ENCODE results near the gene TUBB4B.

Gene TUBB4B

GRCh38 chr9:137219757-137220316, 21.2 kb upstream of the TUBB4B start:
- ATAC-seq: no peak
- Mint-ChIP-seq H3K27ac (no peak overlapping the region), H3K9me3 (no peaks in the 10 kb centered on the region), H3K4me1 (peaks cover 9% of the 10 kb centered on the region), H3K36me3 (peaks cover 9% of the 10 kb centered on the region), H3K4me3 (peak overlapping the region; percentile 38)
- no peak for DNase-seq (ENCODE audit: low spot score in 2 of 2)

DNA sequence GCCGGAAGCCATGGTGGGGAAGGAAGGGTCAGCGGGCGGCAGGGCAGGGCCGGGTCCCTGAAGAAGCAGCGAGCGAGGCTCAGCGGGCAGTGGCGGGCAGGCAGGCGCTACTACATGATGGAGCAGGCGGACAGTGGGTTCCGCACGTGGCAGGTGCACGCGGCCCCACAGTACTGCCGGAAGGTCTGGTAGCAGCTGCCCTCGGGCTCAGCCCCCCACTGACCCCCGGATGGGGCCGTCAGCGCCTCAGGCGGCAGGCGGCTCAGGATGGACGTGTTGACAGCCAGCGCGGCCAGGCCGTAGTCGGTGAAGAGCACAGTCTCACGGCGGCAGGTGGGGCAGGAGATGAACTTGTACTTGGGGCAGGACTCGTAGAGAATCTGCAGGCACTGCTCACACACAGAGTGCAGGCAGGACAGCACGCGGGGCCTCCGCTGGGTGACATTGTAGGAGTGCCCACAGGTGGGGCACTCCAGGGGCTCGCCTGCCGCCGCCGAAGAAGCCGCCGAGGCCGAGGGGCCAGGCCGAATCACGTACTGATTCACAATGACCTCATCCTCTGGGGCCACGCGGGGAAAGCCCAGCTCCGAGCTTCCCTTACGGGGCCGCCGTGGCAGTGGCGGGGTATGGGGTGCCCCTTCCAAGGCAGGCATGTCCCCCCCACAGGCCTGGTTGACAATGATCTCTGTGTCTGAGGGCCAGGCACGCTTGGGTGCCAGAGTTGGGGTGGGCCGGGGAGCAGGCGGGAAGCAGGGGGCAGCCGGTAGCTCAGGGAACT, 20.6 kb upstream of the TUBB4B start:
- ATAC-seq (no peak), DNase-seq (ENCODE audit: low spot score in 2 of 2) (no peak)
- Mint-ChIP-seq H3K4me3 (peak overlapping the region; percentile 38), H3K9me3 (no peaks in the 10 kb centered on the region), H3K36me3 (peaks cover 7% of the 10 kb centered on the region), H3K27ac (no peak overlapping the region), H3K4me1 (peaks cover 9% of the 10 kb centered on the region)

GRCh38 chr9:137221095-137221505, 20.0 kb upstream of the TUBB4B start:
- no peak for DNase-seq (ENCODE audit: low spot score in 2 of 2)
- ATAC-seq: no peak
- peak overlapping the region; percentile 38 for H3K4me3 Mint-ChIP-seq
- H3K27ac Mint-ChIP-seq: no peak overlapping the region
- no peaks in the 10 kb centered on the region for H3K9me3 Mint-ChIP-seq
- peaks cover 7% of the 10 kb centered on the region for H3K36me3 Mint-ChIP-seq
- peaks cover 9% of the 10 kb centered on the region for H3K4me1 Mint-ChIP-seq

GRCh38 chr9:137221506-137222111, 19.5 kb upstream of the TUBB4B start:
- Mint-ChIP-seq H3K9me3 (no peaks in the 10 kb centered on the region), H3K4me1 (peaks cover 9% of the 10 kb centered on the region), H3K27ac (no peak overlapping the region), H3K36me3 (peaks cover 7% of the 10 kb centered on the region), H3K4me3 (no peak overlapping the region)
- DNase-seq (ENCODE audit: low spot score in 2 of 2) (no peak), ATAC-seq (no peak)

GRCh38 chr9:137222190-137223077, 18.7 kb upstream of the TUBB4B start, which contains the start of gene RNF208:
RNF208 (minus strand) TSS chr9:137222240; CDS start chr9:137221212, 1,028 bp downstream.
- H3K4me1 Mint-ChIP-seq: peaks cover 11% of the 10 kb centered on the region
- H3K27ac Mint-ChIP-seq: peak within 1 kb of the TSS; percentile 79
- DNase-seq (ENCODE audit: low spot score in 2 of 2): peak in 1 of 2 donors; percentile 57

GRCh38 chr9:137223078-137223970, 17.8 kb upstream of the TUBB4B start:
- no peaks in the 10 kb centered on the region for H3K9me3 Mint-ChIP-seq
- peak overlapping the region; percentile 74 for H3K4me3 Mint-ChIP-seq
- H3K36me3 Mint-ChIP-seq: peaks cover 7% of the 10 kb centered on the region
- peak overlapping the region; percentile 79 for H3K27ac Mint-ChIP-seq
- DNase-seq (ENCODE audit: low spot score in 2 of 2) (peak; percentile 91 to 99), ATAC-seq (peak; percentile 87)
- peaks cover 16% of the 10 kb centered on the region for H3K4me1 Mint-ChIP-seq

More at GRCh38 chr9:137222190-137223077, 18.7 kb upstream of the TUBB4B start, which contains the start of gene RNF208:
- Mint-ChIP-seq H3K36me3 (peaks cover 7% of the 10 kb centered on the region), H3K4me3 (peak within 1 kb of the TSS; percentile 74), H3K9me3 (no peaks in the 10 kb centered on the region)
- ATAC-seq: no peak

DNA sequence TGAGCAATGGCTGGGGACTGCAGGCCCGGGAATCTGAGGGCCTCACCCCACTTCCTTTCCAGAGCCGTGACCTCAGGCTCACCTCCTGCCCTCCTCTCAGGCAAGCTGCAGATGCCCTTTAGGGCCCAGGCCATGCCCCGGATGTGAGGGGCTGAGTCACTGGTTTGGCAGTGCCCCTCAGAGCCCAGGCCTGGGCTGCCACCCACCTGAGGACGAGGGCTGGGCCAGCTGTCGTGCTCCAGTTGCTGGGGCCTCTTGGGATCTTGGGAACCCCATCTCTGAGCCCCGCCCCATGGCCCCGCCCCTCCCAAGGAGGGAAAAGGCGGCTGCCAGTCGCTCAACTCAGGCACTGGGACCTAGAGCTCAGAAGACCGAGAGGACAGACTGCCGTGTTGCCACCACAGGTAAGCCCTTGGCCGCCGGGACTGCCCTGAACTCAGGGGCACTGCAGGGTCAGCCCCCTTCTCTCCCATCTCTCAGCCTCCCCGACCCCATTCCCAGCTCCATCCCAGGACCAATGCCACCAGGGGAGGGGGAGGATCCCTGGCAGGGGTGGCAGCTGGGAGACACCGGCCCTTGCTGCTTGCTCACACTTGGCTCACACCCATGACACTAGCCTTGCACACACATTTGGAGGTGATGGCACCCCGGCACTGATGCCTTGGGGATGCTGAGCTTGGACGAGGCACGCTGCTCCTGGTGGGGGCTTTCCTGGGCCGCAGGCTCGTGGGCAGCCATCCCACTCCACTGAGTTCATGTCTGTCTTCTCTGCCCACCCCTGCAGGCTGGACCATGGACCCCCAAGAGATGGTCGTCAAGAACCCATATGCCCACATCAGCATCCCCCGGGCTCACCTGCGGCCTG, 16.0 kb upstream of the TUBB4B start, which contains the start of gene CYSRT1:
CYSRT1 (plus strand) TSS at position 345 of the 865 bp plus-strand sequence; CDS start at position 793, 448 bp downstream.
- peak; percentile 27 for ATAC-seq
- Mint-ChIP-seq H3K36me3 (peaks cover 7% of the 10 kb centered on the region), H3K4me1 (peaks cover 13% of the 10 kb centered on the region), H3K27ac (peak within 1 kb of the TSS; percentile 79), H3K9me3 (no peaks in the 10 kb centered on the region), H3K4me3 (peak within 1 kb of the TSS; percentile 74)
- DNase-seq (ENCODE audit: low spot score in 2 of 2): no peak

GRCh38 chr9:137225699-137226331, 15.3 kb upstream of the TUBB4B start:
- no peaks in the 10 kb centered on the region for H3K9me3 Mint-ChIP-seq
- H3K4me1 Mint-ChIP-seq: peaks cover 12% of the 10 kb centered on the region
- no peak overlapping the region for H3K4me3 Mint-ChIP-seq
- H3K27ac Mint-ChIP-seq: peak overlapping the region; percentile 45
- H3K36me3 Mint-ChIP-seq: peaks cover 7% of the 10 kb centered on the region
- DNase-seq (ENCODE audit: low spot score in 2 of 2) (no peak), ATAC-seq (no peak)

- H3K9me3 Mint-ChIP-seq: no peaks in the 10 kb centered on the region
- DNase-seq (ENCODE audit: low spot score in 2 of 2): no peak
- ATAC-seq: no peak
- no peak overlapping the region for H3K27ac Mint-ChIP-seq
- H3K4me3 Mint-ChIP-seq: no peak overlapping the region
- peaks cover 12% of the 10 kb centered on the region for H3K4me1 Mint-ChIP-seq
- peaks cover 7% of the 10 kb centered on the region for H3K36me3 Mint-ChIP-seq
These were observed 14.6 kb upstream of the TUBB4B start for GRCh38 chr9:137226338-137227053.

GRCh38 chr9:137227054-137227852, 13.8 kb upstream of the TUBB4B start, which contains the start of gene RNF224:
RNF224 (plus strand) TSS chr9:137227502; CDS start chr9:137228336, 834 bp downstream.
- no peaks in the 10 kb centered on the region for H3K9me3 Mint-ChIP-seq
- peak within 1 kb of the TSS; percentile 27 for H3K27ac Mint-ChIP-seq
- ATAC-seq (peak; percentile 62), DNase-seq (ENCODE audit: low spot score in 2 of 2) (peak; percentile 82 to 90)
- no peak within 1 kb of the TSS for H3K4me3 Mint-ChIP-seq
- H3K4me1 Mint-ChIP-seq: peaks cover 12% of the 10 kb centered on the region
- H3K36me3 Mint-ChIP-seq: peaks cover 7% of the 10 kb centered on the region

DNA sequence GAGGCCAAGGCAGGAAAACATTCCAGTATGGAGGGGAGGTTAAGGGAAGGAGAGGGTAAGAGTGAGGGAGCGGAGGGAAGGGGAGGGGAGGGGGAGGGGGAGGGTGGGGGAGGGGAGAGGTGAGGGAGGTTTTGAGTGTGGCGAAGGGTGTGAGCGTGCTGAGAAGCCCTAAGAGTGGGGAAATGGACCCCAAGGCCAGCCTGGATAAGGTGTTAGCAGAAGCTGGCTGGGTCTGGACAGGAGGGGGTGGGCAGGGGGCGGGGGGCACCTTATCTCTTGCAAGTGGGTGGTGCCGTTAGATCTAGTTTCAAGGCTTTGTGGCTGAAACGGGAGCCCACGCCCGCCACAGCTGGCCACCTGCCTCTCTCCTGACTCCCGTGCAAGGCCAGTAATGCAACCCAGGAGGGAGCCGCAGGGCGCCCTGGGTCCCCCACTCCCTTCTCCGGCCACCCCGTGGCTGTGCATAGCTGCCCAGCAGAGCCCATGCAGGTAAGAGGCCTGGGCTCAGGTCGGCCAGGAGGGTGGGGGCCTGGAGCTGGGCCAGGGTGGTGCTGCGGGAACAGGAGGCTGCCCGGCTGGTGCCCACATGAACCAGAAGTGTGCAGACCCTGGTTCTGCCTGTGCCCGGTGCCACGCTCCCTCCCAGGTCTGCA, 13.1 kb upstream of the TUBB4B start:
- ATAC-seq (no peak), DNase-seq (ENCODE audit: low spot score in 2 of 2) (no peak)
- peaks cover 9% of the 10 kb centered on the region for H3K4me1 Mint-ChIP-seq
- H3K36me3 Mint-ChIP-seq: peaks cover 7% of the 10 kb centered on the region
- H3K27ac Mint-ChIP-seq: peak overlapping the region; percentile 27
- no peak overlapping the region for H3K4me3 Mint-ChIP-seq
- H3K9me3 Mint-ChIP-seq: no peaks in the 10 kb centered on the region

Measured in stimulated activated effector memory CD8-positive, alpha-beta T cell treated with anti-CD3 and anti-CD28 coated beads, Interleukin-12 subunit alpha, Interleukin-12 subunit beta, amount 100 ng/mL, for 72 hours (primary cell).